ENCODE data around the gene NANOG. TPM values are rescaled to one million over a fixed set of nuclear protein-coding genes. Genes with fewer than 3 reads are reported as not detected.
A peak's percentile ranks its signal among the peaks of the same experiment; 100 is the strongest.
"Not testable (repeated sequence)": the region's sequence is repeated elsewhere in the genome, so short reads cannot be mapped to it uniquely, and the experiment has no call there.

Gene NANOG
- total RNA-seq, 1 donor from 2014 or later: 0.74 TPM

GRCh38 chr12:7756993-7757392, 32.2 kb upstream of the NANOG start:
- H3K36me3 Mint-ChIP-seq (ENCODE audit: insufficient read depth): no peaks in the 10 kb centered on the region
- H3K27ac Mint-ChIP-seq: no peak overlapping the region
- peaks cover 5% of the 10 kb centered on the region for H3K27me3 Mint-ChIP-seq
- no peaks in the 10 kb centered on the region for H3K9me3 Mint-ChIP-seq (ENCODE audit: low read depth)
- no peaks in the 10 kb centered on the region for H3K4me1 Mint-ChIP-seq (ENCODE audit: low read depth)
- no peak overlapping the region for H3K4me3 Mint-ChIP-seq (ENCODE audit: low read depth)
- no peak for DNase-seq (ENCODE audit: low spot score, unreplicated experiment)
- TF ChIP-seq, protein P1, sequence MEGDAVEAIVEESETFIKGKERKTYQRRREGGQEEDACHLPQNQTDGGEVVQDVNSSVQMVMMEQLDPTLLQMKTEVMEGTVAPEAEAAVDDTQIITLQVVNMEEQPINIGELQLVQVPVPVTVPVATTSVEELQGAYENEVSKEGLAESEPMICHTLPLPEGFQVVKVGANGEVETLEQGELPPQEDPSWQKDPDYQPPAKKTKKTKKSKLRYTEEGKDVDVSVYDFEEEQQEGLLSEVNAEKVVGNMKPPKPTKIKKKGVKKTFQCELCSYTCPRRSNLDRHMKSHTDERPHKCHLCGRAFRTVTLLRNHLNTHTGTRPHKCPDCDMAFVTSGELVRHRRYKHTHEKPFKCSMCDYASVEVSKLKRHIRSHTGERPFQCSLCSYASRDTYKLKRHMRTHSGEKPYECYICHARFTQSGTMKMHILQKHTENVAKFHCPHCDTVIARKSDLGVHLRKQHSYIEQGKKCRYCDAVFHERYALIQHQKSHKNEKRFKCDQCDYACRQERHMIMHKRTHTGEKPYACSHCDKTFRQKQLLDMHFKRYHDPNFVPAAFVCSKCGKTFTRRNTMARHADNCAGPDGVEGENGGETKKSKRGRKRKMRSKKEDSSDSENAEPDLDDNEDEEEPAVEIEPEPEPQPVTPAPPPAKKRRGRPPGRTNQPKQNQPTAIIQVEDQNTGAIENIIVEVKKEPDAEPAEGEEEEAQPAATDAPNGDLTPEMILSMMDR (IDR thresholded peaks at IDR 0.05; ENCODE audit: unreplicated experiment): no peak

GRCh38 chr12:7758766-7759140, 30.4 kb upstream of the NANOG start:
- H3K36me3 Mint-ChIP-seq (ENCODE audit: insufficient read depth): no peaks in the 10 kb centered on the region
- no peaks in the 10 kb centered on the region for H3K4me1 Mint-ChIP-seq (ENCODE audit: low read depth)
- no peak overlapping the region for H3K27ac Mint-ChIP-seq
- no peak for DNase-seq (ENCODE audit: low spot score, unreplicated experiment)
- no peaks in the 10 kb centered on the region for H3K9me3 Mint-ChIP-seq (ENCODE audit: low read depth)
- no peak overlapping the region for H3K4me3 Mint-ChIP-seq (ENCODE audit: low read depth)
- peaks cover 5% of the 10 kb centered on the region for H3K27me3 Mint-ChIP-seq
- TF ChIP-seq, protein P1 (IDR thresholded peaks at IDR 0.05; ENCODE audit: unreplicated experiment): no peak

DNA sequence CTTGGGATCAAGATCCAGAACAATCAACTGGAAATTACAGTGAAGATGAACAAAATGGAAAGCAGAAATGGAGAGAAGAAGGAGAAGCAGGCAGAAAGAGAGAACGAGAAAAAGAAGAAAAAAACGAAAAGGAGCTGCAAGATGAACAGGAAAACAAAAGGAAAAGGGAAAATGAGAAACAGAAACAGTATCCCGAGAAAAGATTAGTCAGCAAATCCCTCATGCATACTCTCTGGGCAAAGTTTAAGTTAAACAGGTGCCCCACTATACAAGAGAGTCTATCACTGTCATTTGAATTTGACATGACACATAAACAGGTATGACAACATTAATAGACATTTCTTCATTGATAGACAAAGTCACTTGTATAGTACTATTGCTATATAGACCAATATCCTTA, 19.2 kb upstream of the NANOG start:
- Mint-ChIP-seq H3K4me1 (ENCODE audit: low read depth) (no peaks in the 10 kb centered on the region), H3K27me3 (no peaks in the 10 kb centered on the region), H3K27ac (no peak overlapping the region), H3K36me3 (ENCODE audit: insufficient read depth) (no peaks in the 10 kb centered on the region), H3K4me3 (ENCODE audit: low read depth) (no peak overlapping the region), H3K9me3 (ENCODE audit: low read depth) (no peaks in the 10 kb centered on the region)
- TF ChIP-seq, protein P1 (IDR thresholded peaks at IDR 0.05; ENCODE audit: unreplicated experiment): no peak
- DNase-seq (ENCODE audit: low spot score, unreplicated experiment): no peak

- no peaks in the 10 kb centered on the region for H3K9me3 Mint-ChIP-seq (ENCODE audit: low read depth)
- H3K27me3 Mint-ChIP-seq: no peaks in the 10 kb centered on the region
- no peaks in the 10 kb centered on the region for H3K36me3 Mint-ChIP-seq (ENCODE audit: insufficient read depth)
- H3K4me3 Mint-ChIP-seq (ENCODE audit: low read depth): no peak overlapping the region
- H3K4me1 Mint-ChIP-seq (ENCODE audit: low read depth): no peaks in the 10 kb centered on the region
- no peak overlapping the region for H3K27ac Mint-ChIP-seq
- no peak for DNase-seq (ENCODE audit: low spot score, unreplicated experiment)
- TF ChIP-seq, protein P1 (IDR thresholded peaks at IDR 0.05; ENCODE audit: unreplicated experiment): no peak
Observed at GRCh38 chr12:7781274-7781673, 7.9 kb upstream of the NANOG start.

DNA sequence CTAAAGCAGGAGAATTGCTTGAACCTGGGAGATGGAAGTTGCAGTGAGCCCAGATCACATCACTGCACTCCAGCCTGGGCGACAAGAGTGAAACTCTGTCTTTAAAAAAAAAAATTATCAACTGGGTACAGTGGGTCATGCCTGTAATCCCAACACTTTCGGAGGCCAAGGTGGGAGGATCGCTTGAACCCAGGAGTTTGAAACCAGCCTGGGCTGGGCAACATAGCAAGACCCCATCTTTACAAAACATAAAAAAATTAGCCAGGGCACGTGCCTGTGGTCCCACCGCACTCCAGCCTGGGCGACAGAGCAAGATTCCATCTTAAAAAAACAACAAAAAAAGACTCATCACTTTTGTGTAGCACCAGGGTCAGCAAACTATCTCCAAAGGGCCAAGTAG, 7.1 kb upstream of the NANOG start:
- Mint-ChIP-seq H3K27me3 (peaks cover 6% of the 10 kb centered on the region), H3K27ac (peak overlapping the region; percentile 52), H3K9me3 (ENCODE audit: low read depth) (no peaks in the 10 kb centered on the region), H3K36me3 (ENCODE audit: insufficient read depth) (no peaks in the 10 kb centered on the region), H3K4me1 (ENCODE audit: low read depth) (no peaks in the 10 kb centered on the region), H3K4me3 (ENCODE audit: low read depth) (no peak overlapping the region)
- DNase-seq (ENCODE audit: low spot score, unreplicated experiment): no peak
- TF ChIP-seq, protein P1 (IDR thresholded peaks at IDR 0.05; ENCODE audit: unreplicated experiment): no peak

DNA sequence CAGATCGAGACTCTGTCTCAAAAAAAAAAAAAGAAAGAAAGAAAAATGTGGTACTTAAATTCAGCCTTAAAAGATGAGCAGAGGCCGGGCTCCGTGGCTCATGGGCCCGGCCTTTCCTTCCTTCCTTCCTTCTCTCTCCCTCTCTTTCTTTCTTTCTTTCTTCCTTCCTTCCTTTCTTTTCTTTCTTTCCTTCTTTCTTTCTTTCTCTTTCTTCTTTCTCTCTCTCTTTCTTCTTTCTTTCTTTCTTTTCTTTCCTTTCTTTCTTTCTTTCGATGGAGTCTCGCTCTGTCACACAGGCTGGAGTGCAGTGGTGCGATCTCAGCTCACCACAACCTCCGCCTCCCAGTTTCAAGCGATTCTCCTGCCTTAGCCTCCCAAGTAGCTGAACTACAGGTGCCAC, 5.8 kb upstream of the NANOG start:
- not testable (repeated sequence) for H3K27ac Mint-ChIP-seq; H3K9me3 Mint-ChIP-seq (ENCODE audit: low read depth); H3K4me1 Mint-ChIP-seq (ENCODE audit: low read depth); H3K4me3 Mint-ChIP-seq (ENCODE audit: low read depth); DNase-seq (ENCODE audit: low spot score, unreplicated experiment); H3K36me3 Mint-ChIP-seq (ENCODE audit: insufficient read depth)
- H3K27me3 Mint-ChIP-seq: peaks cover 20% of the 10 kb centered on the region
